ENCODE data around the gene MASP1.

- no peak for TF ChIP-seq SIN3A (IDR thresholded peaks at IDR 0.05; ENCODE audit: borderline replicate concordance, insufficient read depth, low read length)
- no peak for TF ChIP-seq POLR2AphosphoS5 (IDR thresholded peaks at IDR 0.05; ENCODE audit: low read depth, low read length)
- TF ChIP-seq REST (IDR thresholded peaks at IDR 0.05; ENCODE audit: insufficient read depth in 1 of 2, low read depth in 2 of 2, low read length in 2 of 2) = no peak
- no peak for TF ChIP-seq TAF1 (IDR thresholded peaks at IDR 0.05; ENCODE audit: borderline replicate concordance, insufficient read depth, low read length)
- TF ChIP-seq FOXP2 (optimal IDR thresholded peaks at IDR 0.05; ENCODE audit: borderline replicate concordance, extremely low read depth, extremely low read length, insufficient read depth) = no peak
Measured at GRCh38 chr3:187281191-187281714, 10.3 kb downstream of the MASP1 start.
